HG03521 (cell line): ENCODE results near the gene STEAP3.
A peak's percentile ranks its signal among the peaks of the same experiment; 100 is the strongest.
"Not testable (repeated sequence)": the region's sequence is repeated elsewhere in the genome, so short reads cannot be mapped to it uniquely, and the experiment has no call there.

Experiments used
- ATAC-seq: cut with Tn5 transposase; IDR thresholded peaks from one replicate; pipeline ENCODE4 v1.9.1; 2021; ENCODE audit warnings: mild to moderate bottlenecking, moderate library complexity; ENCODE audit not compliant: unreplicated experiment

STEAP3 gene

DNA sequence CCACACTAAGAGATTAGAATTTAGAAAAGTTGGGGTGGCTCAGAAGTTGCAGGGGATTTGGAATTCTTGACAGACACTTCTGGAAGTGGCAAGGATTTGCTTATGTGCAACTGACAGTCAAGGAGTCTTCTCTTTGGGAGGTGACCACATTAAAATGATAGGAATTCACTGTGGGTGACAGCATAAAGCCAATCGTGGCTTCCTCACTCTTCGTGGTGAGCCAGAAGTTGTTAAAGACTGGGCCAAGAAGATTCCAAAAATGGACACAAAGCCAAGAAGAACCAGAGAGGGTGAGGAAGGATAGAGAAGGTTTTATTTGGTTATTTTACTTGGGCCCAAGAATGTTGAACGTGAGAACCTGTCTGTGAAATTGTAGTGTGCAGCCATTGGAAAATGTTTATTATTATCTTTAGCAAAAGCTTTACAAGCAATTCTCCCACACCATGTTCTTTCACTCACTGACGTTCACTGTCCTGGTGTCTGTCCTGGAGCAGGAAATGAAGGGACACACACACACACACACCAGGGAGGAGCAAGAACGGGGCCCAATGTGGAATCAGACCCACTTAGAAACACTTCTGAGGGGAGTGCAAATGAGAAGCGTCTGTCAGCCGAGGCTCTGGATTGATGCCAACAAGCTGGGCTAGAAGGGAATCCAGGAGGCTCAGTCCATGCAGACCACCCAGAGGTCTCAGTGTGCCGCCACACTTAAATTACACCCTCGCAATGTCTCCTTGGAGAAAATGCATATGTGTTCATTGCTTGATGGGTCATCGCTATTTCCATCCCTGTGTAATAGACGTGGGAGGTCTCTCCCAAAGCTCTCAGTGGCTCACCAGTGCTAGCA lies 37.2 kb downstream of the STEAP3 start:
- no peak for ATAC-seq

DNA sequence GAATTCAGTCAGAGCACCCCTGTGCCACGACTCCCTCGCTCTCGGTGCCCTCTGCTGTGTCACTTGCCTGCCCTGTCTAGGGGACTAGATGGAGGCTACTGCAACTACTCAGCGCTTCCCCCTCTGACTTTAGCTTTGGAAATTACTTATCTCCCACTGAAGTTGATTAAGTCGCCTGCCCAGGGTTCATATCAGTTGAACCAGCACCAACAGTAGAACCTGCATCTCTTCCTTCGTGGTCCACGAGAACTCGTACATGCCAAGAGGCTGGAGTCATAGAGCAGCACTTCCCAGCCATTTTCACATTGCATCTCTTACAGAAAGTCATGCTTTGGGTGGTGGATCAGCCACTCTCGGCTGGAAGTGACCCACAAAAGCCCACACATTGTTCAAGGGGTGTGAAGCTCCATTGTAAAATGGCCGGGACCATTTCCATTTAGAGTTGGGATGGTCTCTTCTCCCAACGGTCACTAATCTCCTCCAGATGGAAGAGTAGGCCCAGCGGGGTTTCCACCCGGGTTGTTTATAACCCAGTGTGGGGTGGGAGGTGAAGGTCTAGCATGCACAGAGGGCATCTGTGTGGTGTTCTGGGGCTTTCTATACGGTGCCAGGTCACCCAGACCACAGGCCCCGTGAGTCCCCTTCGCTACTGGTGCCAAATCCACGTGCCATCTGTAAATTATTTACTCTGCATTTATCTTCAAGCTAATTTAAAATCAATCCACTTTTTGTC lies 38.0 kb downstream of the STEAP3 start:
- no peak for ATAC-seq

GRCh38 chr2:119263025-119263424 lies 39.4 kb downstream of the STEAP3 start:
- ATAC-seq = no peak

DNA sequence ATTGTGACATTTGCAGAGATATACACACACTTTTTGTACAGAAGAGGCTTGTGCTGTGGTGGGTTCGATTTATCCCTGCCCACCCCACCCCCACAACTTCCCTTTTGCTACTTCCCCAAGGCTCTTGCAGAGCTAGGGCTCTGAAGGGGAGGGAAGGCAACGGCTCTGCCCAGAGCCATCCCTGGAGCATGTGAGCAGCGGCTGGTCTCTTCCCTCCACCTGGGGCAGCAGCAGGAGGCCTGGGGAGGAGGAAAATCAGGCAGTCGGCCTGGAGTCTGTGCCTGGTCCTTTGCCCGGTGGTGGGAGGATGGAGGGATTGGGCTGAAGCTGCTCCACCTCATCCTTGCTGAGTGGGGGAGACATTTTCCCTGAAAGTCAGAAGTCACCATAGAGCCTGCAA lies 40.0 kb downstream of the STEAP3 start:
- ATAC-seq = no peak

DNA sequence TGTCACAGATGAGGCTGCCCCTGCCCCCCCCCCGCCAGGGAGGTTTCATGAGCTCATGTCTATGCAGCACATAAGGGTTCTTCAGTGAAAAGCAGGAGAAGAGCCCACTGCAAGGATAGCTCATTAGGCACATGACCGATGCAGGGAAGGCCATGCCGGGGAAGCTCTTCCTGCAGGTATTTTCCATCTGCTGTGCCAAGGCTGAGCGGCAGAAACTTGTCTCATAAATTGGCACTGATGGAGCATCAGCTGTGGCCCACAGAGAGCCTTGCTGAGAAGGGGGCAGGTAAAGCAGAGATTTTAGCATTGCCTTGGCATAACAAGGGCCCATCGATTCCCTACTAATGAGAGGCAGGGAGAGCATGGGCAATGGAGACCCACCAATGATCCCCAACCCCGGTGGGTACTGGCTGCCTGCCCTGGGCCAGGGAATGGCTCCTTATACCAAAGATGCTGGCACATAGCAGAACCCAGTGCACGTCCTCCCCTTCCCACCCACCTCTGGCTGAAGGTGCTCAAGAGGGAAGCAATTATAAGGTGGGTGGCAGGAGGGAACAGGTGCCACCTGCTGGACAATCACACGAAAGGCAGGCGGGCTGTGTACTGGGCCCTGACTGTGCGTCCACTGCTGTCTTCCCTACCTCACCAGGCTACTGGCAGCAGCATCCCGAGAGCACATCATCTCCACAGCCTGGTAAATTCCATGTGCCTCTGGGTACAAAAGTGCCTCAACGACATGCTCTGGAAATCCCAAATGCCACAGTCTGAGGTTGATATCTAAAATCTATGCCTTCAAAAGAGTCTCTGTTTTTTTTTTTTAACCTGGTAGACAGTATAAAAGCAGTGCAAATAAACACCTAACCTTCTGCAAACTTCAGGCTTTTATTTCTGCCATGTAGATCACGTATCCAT lies 41.4 kb downstream of the STEAP3 start:
- peak; percentile 96 for ATAC-seq

DNA sequence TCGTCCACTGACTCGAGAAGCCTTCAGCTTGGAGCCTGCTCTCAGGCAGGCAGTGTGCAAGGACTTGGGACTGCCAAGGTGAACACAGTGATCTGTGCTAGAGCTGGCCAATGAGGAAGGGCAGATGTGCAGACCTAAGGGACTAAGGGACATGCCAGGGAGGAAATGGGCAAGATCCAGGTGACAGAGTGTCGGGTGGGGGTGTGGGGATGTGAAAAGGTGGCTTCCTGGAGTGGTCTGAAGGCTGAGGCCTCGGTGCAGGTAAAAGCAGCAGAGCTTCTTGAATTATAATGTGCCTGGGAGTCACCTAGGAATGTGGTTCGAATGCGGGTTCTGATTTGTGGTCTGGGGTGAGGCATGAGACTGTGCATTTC lies 42.0 kb downstream of the STEAP3 start:
- ATAC-seq = no peak

DNA sequence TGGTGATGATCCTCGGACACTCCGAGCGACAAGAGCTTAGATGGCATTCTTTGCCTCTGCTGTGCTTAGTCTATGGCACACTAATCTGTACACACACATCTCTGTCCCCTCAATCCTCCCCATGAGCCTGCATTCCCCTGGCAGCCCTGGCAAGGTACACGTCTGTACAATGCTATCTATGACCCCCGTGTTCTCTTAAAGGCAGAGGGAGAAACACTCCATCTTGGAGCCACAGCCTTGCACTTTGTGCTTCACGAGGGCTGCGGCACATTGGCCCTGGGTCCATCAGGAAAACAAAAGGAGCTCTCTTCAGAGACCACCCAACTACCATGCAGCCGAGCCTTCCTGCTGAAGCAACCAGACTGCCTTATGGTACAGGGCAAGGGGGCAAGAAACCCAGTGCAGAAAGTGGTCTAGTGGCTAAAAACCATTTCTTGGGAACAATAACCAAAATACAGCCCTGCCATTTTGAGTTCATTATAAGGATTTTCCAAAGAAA lies 42.5 kb downstream of the STEAP3 start:
- no peak for ATAC-seq

- ATAC-seq = no peak
Measured at GRCh38 chr2:119267604-119268003, 44.0 kb downstream of the STEAP3 start.

- ATAC-seq = no peak
Measured at GRCh38 chr2:119276864-119277263, 53.2 kb downstream of the STEAP3 start.

DNA sequence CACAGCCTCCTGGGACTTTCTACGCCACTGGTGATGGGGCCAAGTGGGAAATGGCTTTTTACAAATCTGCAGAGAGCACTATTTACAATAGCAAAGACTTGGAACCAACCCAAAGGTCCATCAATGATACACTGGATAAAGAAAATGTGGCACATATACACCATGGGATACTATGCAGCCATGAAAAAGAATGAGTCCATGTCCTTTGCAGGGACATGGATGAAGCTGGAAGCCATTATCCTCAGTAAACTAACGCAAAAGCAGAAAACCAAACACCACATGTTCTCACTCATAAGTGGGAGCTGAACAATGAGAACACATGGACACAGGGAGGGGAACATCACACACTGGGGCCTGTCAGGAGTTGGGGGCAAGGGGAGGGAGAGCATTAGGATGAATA lies 54.8 kb downstream of the STEAP3 start:
- not testable (repeated sequence) for ATAC-seq

DNA sequence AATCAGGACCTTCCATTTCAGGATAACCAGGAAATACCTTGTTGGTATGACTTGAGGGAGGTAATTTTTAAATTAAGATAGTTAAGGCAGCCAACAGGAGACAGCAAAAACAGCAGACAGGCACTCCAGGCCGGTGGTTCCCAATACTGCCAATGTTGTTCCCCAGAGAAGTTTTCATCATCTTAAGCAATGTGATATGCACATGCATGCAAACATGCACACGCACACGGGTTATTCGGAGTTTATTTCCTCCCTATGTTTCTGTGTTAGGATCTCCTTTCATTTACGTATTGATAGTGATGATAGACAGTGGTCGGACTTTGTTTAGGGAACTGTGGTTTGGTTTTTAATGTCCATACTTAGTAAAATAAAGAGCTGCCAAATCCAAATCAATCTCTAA lies 55.3 kb downstream of the STEAP3 start:
- no peak for ATAC-seq

DNA sequence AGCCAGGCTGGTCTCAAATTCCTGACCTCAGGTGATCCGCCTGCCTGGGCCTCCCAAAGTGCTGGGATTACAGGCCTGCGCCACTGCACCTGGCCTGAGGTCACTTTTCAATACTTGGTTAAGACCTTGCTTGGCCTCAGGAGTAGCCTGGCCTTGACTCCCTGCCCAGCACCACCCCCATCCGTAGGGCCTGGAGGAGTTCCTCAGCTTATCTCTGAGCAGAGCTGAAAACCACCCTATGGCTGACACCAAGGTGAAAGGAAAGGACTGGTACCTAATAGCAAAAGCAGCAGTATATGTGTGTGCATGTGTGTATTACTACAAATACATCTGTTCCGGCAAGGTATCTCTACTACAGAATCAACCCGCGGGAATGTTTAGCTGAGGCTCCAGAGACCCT lies 56.0 kb downstream of the STEAP3 start:
- no peak for ATAC-seq

GRCh38 chr2:119280680-119281079 lies 57.0 kb downstream of the STEAP3 start:
- ATAC-seq = no peak

DNA sequence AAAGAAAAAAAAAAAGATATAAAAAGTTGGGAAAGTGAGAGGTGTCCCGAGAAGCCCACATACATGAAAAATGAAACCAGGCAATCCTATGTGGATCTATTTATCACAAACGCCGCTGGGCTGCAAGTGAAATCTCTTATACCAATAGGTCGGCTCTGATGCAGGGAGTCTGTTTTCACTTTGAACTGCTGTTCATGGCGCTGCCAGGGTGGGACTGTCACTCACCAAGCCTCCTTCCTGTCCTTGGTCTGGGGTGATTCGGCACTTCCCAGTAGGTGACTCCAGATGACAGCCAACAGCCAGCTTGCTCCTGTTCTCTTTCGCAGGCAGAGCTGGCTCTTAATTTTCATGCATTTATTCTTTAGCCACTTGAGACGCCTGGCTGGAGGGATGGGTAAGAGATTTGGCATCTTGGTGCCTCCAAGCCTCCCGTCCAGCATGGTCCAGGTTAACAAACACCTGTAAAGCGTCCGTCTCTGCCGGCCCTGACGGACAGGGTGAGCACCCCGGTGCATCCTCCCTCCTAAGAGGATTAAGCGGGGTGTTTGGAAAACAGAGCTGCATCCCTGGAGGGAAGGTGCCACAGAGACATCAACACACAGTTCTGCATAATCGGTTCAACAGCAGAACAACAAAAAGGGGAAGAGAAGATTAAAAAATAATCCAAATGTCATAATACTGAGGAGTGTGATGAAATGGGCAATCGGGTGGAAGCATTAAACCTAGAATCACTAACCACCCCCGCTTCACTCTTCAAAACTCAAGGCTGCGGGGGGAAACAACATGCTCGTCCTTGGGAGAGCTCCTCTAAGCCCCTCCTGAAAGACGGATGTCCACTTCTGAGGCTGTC lies 58.7 kb downstream of the STEAP3 start:
- no peak for ATAC-seq

DNA sequence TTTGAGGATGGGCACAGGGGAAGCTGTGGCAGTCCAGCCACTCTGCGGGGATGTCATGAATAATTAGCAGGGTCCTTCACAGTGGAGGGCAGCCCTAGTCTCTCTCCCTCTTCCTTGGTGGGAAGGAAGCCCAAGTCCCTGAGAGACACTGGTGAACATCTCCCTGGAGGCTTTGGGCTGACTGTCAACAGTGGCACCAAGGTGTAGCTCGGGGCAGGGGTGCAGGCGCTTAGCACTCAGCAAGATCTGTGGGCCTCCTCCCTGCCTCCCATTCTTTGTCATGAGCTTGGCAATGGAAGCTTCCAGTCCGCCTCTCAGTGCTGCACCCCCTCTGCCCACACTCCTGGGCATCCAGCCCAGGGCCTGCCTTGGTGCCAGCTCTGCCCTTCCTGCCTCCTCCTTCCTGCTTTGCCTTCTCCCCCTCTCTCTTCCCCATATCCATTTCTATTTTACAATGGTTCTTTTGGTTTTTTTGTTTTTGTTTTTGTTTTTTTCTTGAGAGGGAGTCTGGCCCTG lies 59.4 kb downstream of the STEAP3 start:
- no peak for ATAC-seq

- ATAC-seq = no peak
Measured at GRCh38 chr2:119283873-119284331, 60.3 kb downstream of the STEAP3 start.

- no peak for ATAC-seq
Measured at GRCh38 chr2:119286661-119287060, 63.0 kb downstream of the STEAP3 start.

GRCh38 chr2:119288576-119288975 lies 64.9 kb downstream of the STEAP3 start:
- no peak for ATAC-seq

GRCh38 chr2:119289093-119289492 lies 65.5 kb downstream of the STEAP3 start:
- ATAC-seq = no peak

DNA sequence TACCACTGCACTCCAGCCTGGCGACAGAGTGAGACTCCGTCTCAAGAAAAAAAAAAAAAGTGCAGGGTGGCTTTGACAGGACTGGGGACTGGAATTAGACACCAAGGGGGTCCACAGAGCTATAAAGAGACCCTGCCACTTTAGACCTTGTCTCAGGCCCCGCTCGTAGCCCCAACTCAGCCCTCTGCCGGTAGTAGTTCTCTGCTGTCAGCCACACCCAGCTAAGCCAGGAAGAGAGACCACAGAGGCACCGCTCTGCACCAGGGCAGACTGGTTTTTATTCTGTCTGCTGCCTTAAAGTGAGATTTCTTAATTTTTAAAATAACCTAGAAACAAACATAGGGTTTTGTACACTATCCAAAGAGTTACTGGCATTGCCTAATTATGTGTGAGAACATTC lies 66.0 kb downstream of the STEAP3 start:
- ATAC-seq = no peak
